D721Med (cell line): Measurements from ENCODE around the gene RIMKLB.

ENCODE experiments used
- DNase-seq: peaks from one replicate; pipeline ENCODE4 v3.0.0; 2011; ENCODE audit warnings: low spot score; ENCODE audit not compliant: insufficient read length
- FAIRE-seq: peaks from 2 replicates; lab custom pipeline; 2011; peaks lifted over from hg19 to GRCh38; lab: Jason Lieb, UNC
- TF ChIP-seq, protein P1 (sequence below): IDR thresholded peaks from 2 replicates; pipeline ENCODE4 v1.5.1; 2012; ENCODE audit warnings: mild to moderate bottlenecking, control low read depth; ENCODE audit not compliant: insufficient read depth; ENCODE audit errors: missing control alignments

The RIMKLB gene

DNA sequence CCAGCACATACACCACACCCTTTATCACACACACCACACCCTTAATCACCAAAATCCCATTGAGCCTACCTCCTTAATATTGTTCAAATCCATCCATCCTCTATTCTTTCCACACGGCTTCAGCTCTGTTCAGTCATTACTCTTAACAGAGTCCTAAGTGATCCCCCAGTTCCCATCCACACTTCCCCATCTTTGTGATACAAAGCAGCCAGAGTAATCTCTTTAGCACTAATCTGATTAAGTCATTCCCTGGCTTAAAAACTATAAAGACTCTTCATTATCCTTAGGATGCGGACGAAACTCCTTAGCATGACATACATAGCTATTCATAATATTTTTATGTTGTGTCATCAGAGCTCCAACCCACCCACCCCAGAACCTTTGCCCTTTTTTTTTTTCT, 20.4 kb upstream of the RIMKLB start:
- TF ChIP-seq, protein P1, sequence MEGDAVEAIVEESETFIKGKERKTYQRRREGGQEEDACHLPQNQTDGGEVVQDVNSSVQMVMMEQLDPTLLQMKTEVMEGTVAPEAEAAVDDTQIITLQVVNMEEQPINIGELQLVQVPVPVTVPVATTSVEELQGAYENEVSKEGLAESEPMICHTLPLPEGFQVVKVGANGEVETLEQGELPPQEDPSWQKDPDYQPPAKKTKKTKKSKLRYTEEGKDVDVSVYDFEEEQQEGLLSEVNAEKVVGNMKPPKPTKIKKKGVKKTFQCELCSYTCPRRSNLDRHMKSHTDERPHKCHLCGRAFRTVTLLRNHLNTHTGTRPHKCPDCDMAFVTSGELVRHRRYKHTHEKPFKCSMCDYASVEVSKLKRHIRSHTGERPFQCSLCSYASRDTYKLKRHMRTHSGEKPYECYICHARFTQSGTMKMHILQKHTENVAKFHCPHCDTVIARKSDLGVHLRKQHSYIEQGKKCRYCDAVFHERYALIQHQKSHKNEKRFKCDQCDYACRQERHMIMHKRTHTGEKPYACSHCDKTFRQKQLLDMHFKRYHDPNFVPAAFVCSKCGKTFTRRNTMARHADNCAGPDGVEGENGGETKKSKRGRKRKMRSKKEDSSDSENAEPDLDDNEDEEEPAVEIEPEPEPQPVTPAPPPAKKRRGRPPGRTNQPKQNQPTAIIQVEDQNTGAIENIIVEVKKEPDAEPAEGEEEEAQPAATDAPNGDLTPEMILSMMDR, result no peak
- DNase-seq (peak; percentile 47), FAIRE-seq (no peak)

DNA sequence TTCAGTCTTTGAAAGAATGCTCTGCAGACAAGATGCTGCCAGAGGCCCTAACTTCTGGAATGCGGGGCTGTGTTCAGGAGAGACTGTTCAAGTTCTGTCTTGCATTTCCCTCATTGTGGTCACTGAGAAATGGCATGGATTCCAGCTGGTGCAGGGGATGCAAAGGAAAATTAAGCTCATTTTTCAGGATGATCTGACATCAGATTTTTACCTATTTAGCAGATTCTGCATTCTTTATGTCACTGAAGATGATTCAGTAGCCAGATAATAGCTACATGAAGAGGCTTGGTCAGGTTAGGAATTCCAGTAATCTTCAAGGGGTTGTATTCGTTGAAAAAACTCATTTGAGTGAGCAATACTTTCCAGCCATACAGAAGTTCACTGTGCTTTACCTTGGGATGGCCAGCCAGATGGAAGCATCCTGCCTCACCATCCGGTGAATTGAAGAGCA, 19.1 kb upstream of the RIMKLB start:
- TF ChIP-seq, protein P1, result no peak
- FAIRE-seq, result no peak

DNA sequence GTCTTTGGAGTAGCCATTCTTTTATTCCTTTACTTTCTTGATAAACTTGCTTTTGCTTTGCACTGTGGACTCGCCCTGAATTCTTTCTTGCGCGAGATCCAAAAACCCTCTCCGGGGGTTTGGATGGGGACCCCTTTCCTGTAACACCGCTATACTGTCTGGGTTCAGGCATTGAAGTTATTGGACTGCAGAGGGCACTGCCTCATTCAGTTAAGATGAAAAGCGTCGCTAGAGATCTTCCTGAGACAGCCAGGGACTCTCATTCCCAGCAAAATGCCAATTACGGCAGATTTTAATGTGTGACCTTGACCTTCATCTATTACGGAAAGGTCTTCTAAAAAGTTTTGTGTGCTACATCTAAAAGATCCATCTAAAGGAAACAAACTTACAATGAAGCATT, 17.3 kb upstream of the RIMKLB start:
- FAIRE-seq, result no peak
- TF ChIP-seq, protein P1, result no peak
- DNase-seq, result no peak

More for the DNA sequence above, 19.1 kb upstream of the RIMKLB start:
- no peak for DNase-seq

DNA sequence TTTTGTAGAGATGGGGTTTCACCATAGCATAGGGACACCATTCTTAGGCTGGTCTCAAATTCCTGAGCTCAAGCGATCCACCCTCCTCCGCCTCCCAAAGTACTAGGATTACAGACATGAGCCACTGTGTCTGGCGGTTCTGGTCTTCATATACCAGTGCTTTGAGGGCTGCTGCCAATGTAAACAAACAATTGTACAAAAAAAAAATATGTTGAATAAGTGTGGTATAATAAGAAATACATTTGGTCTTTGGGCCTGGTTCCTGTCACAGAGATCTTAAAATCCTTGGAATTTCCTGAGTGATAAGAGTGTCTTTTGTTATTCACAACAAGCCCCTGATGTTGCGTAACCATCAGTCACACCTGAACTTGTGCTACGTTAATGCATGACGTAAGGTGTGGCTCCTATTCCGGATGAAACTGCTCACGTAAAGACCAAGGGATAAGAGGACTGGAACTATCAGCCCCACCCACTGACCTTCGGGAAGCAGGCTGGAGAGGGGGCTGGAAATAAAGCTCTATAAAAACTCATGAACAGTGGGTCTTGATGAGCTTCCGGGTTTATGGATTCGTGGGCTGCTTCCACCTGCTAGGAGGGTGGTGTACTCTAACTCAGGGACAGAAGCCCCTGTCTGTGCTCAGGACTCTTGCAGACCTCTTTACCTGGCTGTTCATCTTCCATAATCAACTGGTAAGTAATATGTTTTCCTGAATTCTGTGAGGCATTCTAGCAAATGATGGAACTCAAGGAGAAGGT, 16.5 kb upstream of the RIMKLB start:
- FAIRE-seq, result no peak
- no peak for DNase-seq
- TF ChIP-seq, protein P1, result no peak

DNA sequence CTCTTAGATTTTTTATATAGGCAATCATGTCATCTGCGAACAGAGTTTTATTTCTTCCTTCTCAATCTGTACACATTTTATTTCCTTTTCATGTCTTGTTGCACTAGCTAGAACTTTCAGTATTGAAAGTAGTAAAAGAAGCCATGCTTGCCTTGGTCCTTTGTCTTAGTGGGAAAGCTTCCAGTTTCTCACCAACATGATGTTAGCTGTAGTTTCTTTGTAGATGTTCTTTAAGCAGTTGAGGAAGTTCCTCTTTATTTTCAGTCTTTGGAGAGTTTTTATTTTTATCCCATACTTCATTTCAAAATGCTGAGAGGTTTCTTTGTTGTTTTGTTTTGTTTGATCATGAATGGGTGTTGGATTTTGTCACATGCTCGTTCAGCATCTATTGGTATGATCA, 12.7 kb upstream of the RIMKLB start:
- FAIRE-seq (no peak), DNase-seq (no peak)
- TF ChIP-seq, protein P1, result no peak

DNA sequence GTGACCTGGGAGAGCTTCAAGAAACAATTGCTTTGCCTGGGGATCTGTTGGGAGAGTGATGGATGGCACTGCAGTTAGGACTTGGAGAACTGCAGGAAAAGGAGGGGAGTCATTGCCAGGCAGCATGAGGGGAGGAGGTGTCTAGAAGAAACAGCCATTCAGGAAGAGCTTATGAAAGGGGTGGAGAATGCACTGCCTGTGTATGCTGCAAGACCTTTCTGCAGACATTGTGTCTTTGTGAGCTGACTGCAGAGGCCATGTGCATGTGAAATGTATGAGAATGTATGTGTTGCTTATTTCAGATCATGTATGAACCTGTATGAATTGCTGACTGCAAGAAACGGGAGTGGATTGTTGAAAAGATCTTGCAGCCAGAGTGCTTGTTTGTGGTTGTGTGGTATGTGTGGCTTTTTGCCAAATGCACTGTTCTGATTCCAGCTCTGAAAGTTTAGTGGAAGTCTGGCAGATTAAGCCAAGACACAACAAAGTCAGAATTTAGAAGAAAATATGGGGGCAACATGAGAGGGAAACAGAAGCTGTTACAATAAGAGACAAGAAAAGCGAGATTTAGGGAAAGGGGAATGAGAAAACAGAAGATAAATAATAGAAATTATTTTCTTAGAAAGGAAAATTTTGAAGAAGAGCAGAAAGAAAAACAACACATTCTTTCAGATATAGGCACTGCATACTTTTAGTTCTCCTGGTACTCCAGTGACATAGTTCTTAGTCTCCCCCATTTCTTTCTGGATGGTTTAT, 9.8 kb upstream of the RIMKLB start:
- FAIRE-seq (no peak), DNase-seq (no peak)
- TF ChIP-seq, protein P1, result no peak
